Measurements from ENCODE around the gene LMBR1.
"Not testable (repeated sequence)": the region's sequence is repeated elsewhere in the genome, so short reads cannot be mapped to it uniquely, and the experiment has no call there.

The LMBR1 gene

DNA sequence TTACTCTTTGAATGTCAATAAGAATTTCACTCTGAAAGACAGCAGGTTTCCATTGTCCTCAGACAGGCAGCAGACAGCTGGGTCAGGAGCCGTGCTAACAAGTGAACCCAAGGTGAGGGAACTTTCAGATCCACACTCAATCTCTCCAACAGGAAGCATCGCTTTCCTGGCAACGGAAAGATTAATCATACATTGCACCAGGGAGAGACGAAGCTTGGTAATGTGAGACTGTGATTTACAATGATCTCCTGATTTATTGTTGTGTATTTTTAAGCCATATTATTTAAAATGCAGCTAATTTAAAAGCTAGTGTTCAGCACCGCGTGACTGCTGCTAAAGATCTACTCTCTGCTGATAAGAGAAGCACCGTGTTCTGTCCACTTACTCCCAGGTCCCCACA, 39.0 kb upstream of the LMBR1 start:
- Histone ChIP-seq H3K9me3 (ENCODE audit: severe bottlenecking) (no peaks in the 10 kb centered on the region), H3K27me3 (ENCODE audit: insufficient read depth, low read depth, severe bottlenecking) (no peaks in the 10 kb centered on the region), H3K27ac (no peak overlapping the region), H3K36me3 (no peaks in the 10 kb centered on the region), H3K4me3 (ENCODE audit: low read depth, low read length) (peak overlapping the region; percentile 19; the same call in 1 of the 2 replicates)
- DNase-seq, result peak; percentile 29
- TF ChIP-seq, protein P1, sequence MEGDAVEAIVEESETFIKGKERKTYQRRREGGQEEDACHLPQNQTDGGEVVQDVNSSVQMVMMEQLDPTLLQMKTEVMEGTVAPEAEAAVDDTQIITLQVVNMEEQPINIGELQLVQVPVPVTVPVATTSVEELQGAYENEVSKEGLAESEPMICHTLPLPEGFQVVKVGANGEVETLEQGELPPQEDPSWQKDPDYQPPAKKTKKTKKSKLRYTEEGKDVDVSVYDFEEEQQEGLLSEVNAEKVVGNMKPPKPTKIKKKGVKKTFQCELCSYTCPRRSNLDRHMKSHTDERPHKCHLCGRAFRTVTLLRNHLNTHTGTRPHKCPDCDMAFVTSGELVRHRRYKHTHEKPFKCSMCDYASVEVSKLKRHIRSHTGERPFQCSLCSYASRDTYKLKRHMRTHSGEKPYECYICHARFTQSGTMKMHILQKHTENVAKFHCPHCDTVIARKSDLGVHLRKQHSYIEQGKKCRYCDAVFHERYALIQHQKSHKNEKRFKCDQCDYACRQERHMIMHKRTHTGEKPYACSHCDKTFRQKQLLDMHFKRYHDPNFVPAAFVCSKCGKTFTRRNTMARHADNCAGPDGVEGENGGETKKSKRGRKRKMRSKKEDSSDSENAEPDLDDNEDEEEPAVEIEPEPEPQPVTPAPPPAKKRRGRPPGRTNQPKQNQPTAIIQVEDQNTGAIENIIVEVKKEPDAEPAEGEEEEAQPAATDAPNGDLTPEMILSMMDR (IDR thresholded peaks at IDR 0.05; ENCODE audit: low read depth, low read length), result no peak

DNA sequence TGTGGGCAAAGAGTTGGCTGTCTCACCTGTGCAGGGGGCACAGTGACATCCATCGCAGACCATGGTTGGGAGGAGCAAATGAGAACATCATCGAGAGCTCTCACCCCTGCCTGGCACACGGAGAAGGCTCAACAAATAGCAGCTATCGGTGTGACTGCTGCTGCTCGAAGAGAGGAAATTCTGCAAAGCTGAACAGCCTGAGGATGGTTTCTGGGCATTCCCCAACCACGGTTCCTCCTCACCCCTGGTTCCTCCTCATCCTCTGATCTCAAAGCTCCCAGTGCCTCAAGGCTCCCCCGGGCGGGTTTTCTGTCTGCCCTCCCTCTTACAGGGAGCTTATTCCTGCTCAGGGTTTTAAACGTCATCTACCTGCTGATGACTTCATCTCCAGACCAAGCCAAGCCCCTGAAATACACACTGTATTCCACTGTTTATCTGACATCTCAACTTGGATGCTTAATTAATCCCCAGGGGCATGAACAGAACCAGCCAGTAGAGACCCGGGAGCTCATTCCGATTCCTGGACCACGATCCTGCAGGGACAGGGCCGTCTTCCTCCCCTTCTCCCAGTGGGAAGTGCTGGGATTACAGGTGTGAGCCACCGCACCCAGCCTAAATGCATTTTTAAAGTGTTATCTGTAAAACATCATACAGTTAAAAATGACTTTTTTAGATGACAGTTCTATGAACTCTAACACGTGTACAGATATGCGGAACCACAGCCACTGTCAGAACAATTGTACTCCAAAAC, 37.0 kb upstream of the LMBR1 start:
- DNase-seq, result no peak
- no peak overlapping the region for H3K27ac ChIP-seq
- TF ChIP-seq, protein P1 (IDR thresholded peaks at IDR 0.05; ENCODE audit: low read depth, low read length), result no peak
- no peaks in the 10 kb centered on the region for H3K27me3 ChIP-seq (ENCODE audit: insufficient read depth, low read depth, severe bottlenecking)
- no peak overlapping the region for H3K4me3 ChIP-seq (ENCODE audit: low read depth, low read length)
- H3K36me3 ChIP-seq, result no peaks in the 10 kb centered on the region
- no peaks in the 10 kb centered on the region for H3K9me3 ChIP-seq (ENCODE audit: severe bottlenecking)

DNA sequence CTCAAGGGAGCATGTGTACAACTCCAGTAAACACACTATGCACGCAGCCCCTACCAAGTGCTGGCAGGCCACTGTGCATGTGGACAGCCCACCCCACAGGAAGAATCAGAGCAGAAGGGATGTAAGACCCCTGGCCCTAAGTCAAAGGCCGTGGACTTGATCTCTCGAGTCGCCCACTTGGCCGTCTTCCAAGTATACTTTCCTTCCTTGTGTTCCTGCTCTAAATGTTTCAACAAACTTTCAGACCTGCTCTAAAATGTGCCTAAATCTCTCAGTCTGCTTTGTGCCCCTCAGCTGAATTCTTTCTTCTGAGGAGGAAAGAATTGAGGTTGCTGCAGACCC, 35.4 kb upstream of the LMBR1 start:
- no peak overlapping the region for H3K4me3 ChIP-seq (ENCODE audit: low read depth, low read length)
- no peaks in the 10 kb centered on the region for H3K36me3 ChIP-seq
- TF ChIP-seq, protein P1 (IDR thresholded peaks at IDR 0.05; ENCODE audit: low read depth, low read length), result no peak
- no peaks in the 10 kb centered on the region for H3K9me3 ChIP-seq (ENCODE audit: severe bottlenecking)
- no peaks in the 10 kb centered on the region for H3K27me3 ChIP-seq (ENCODE audit: insufficient read depth, low read depth, severe bottlenecking)
- no peak for DNase-seq
- no peak overlapping the region for H3K27ac ChIP-seq

DNA sequence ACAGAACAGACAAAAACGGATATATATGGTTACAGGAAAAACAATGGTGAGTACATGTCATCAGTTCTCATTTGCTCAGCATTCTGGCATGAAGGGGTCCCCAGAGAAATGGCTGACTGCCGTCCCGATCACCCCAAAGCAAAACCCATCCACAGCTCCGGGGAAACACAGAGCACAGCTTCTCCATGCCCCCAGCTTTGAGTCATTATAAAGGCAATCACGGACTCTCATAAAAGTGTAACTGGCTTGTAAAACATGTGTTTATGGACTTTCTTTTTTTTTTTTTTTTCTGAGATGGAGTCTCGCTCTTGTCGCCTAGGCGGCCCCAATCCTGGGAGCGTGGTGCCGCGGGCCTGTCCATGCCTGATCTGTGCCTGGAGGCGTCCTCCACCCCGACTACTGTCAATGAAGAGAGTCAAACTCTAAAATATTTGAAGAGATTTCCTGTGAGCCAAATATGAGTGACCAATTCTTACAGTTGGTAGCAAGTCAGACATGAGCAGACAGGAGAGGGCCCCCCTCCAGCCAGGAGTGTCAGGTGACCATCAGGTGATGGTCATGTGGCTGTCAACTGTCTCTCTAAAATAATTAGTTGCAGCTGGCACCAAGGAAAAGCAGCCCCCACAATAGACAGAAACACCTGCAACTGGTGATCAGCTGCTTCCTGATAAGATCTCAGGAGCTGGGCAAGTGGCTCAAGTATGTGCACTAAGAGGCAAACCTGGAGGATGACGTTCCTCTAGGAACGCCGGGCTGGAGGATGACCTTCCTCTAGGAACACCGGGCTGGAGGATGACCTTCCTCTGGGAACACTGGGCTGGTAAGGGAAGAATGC, 34.8 kb upstream of the LMBR1 start:
- no peaks in the 10 kb centered on the region for H3K36me3 ChIP-seq
- H3K27ac ChIP-seq, result no peak overlapping the region
- no peak overlapping the region for H3K4me3 ChIP-seq (ENCODE audit: low read depth, low read length)
- no peaks in the 10 kb centered on the region for H3K9me3 ChIP-seq (ENCODE audit: severe bottlenecking)
- no peak for DNase-seq
- H3K27me3 ChIP-seq (ENCODE audit: insufficient read depth, low read depth, severe bottlenecking), result no peaks in the 10 kb centered on the region
- TF ChIP-seq, protein P1 (IDR thresholded peaks at IDR 0.05; ENCODE audit: low read depth, low read length), result no peak

DNA sequence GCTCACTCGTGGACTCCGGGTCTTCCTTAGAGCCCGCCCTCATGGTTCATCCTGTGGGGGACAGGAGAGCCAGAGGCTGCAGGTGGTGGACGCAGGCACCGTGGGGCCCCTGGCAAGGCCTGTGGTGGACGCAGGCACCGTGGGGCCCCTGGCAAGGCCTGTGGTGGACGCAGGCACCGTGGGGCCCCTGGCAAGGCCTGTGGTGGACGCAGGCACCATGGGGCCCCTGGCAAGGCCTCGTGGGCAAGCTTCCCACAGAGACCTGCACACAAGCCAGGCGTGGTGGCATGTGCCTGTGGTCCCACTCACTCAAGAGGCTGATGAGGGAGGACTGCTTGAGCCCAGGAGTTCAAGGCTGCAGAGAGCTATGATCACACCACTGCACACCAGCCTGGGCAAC, 32.8 kb upstream of the LMBR1 start:
- H3K27me3 ChIP-seq (ENCODE audit: insufficient read depth, low read depth, severe bottlenecking); H3K36me3 ChIP-seq; H3K27ac ChIP-seq; H3K9me3 ChIP-seq (ENCODE audit: severe bottlenecking); H3K4me3 ChIP-seq (ENCODE audit: low read depth, low read length); DNase-seq: not testable (repeated sequence)

DNA sequence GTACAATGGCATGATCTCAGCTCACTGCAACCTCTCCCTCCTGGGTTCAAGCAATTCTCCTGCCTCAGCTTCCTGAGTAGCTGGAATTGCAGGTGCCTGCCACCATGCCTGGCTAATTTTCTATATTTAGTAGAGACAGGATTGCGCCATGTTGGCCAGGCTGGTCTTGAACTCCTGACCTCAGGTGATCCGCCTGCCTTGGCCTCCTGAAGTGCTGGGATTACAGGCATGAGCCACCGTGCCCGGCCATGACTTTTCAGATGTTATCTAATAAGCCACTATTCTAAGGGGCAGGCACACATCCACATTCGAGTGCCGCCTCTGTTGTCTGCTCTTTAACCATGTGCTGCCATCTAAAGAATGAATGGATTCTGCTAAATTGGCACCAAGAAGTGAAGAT, 29.3 kb upstream of the LMBR1 start:
- DNase-seq; H3K4me3 ChIP-seq (ENCODE audit: low read depth, low read length); H3K27ac ChIP-seq; H3K36me3 ChIP-seq; H3K9me3 ChIP-seq (ENCODE audit: severe bottlenecking); H3K27me3 ChIP-seq (ENCODE audit: insufficient read depth, low read depth, severe bottlenecking): not testable (repeated sequence)

DNA sequence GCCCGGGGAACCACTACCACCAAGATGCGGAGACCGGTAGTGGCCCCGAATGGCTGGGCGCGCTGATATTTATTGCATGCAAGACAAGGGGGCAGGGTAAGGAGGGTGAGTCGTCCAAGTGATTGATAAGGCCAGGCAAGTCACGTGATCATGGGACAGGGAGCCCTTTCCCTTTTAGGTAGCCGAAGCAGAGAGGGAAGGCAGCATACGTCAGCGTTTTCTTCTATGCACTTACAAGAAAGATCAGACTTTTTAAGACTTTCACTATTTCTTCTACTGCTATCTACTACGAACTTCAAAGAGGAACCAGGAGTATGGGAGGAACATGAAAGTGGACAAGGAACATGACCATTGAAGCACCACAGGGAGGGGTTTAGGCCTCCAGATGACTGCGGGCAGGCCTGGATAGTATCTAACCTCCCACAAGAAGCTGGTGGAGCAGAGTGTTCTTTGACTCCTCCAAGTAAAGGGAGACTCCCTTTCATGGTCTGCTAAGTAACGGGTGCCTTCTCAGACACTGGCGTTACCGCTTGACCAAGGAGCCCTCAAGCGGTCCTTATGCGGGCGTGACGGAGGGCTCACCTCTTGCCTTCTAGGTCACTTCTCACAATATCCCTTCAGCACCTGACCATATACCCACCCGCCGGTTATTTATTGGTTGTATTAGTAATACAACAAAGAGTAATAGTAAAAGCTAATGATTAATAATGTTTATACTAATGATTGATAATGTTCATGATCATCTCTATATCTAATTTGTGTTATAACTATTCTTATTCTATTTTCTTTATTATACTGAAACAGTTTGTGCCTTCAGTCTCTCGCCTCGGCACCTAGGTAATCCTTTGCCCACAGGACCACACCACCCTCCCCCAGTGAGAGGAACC, 27.7 kb upstream of the LMBR1 start:
- not testable (repeated sequence) for H3K9me3 ChIP-seq (ENCODE audit: severe bottlenecking); H3K27ac ChIP-seq; H3K4me3 ChIP-seq (ENCODE audit: low read depth, low read length); H3K27me3 ChIP-seq (ENCODE audit: insufficient read depth, low read depth, severe bottlenecking); DNase-seq; H3K36me3 ChIP-seq

All from WERI-Rb-1 (cell line).